ENCODE measurements around the gene MNAT1.
A peak's percentile ranks its signal among the peaks of the same experiment; 100 is the strongest.

Gene MNAT1

DNA sequence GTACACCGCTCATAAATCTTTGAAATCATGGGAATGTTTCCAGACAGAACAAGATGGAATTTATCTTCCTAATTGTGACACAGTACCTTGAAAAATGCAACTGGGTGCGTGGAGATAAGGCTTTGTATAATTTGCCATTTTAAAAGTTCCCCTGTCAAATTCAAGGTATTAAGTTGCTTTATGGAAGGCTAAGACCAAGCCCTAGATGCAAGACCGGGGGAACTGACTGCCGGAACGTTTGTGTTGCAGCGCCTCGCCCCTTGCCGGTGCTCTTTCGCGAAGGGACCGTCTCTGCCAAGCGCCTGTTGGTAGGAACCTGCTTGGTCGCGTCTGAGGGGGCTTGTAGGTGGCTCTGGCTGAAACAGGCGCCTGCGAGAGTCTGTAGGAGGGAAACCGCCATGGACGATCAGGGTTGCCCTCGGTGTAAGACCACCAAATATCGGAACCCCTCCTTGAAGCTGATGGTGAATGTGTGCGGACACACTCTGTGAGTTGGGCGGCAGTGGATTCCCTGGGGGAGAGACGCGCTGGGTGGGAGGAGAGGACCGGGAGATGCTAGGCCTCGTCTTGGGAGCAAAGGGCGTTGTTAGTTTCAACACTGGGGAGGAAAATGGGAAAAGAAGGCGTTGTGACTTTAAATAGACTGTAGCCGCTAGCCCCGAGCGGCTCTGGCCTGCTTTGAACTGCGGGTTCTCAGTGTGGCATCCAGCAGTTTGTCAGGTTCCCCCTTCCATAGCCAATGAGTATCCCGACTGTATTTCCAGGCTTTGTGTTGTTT, at the start of gene MNAT1:
Gene MNAT1 (plus strand): TSS at position 297 of the 778 bp plus-strand sequence. CDS start 102 bp downstream, at position 399.
- TF ChIP-seq, protein P1, sequence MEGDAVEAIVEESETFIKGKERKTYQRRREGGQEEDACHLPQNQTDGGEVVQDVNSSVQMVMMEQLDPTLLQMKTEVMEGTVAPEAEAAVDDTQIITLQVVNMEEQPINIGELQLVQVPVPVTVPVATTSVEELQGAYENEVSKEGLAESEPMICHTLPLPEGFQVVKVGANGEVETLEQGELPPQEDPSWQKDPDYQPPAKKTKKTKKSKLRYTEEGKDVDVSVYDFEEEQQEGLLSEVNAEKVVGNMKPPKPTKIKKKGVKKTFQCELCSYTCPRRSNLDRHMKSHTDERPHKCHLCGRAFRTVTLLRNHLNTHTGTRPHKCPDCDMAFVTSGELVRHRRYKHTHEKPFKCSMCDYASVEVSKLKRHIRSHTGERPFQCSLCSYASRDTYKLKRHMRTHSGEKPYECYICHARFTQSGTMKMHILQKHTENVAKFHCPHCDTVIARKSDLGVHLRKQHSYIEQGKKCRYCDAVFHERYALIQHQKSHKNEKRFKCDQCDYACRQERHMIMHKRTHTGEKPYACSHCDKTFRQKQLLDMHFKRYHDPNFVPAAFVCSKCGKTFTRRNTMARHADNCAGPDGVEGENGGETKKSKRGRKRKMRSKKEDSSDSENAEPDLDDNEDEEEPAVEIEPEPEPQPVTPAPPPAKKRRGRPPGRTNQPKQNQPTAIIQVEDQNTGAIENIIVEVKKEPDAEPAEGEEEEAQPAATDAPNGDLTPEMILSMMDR (IDR thresholded peaks at IDR 0.05; ENCODE audit: extremely low read depth, insufficient read depth, missing control alignments), result no peak
- in situ Hi-C loops (cut with MboI; ENCODE audit: low pct_unique_long_range_greater_than_20kb, low sequenced_read_pairs, unreplicated experiment), result no loop called here
- DNase-seq (ENCODE audit: low spot score), result peak; percentile 59

DNA sequence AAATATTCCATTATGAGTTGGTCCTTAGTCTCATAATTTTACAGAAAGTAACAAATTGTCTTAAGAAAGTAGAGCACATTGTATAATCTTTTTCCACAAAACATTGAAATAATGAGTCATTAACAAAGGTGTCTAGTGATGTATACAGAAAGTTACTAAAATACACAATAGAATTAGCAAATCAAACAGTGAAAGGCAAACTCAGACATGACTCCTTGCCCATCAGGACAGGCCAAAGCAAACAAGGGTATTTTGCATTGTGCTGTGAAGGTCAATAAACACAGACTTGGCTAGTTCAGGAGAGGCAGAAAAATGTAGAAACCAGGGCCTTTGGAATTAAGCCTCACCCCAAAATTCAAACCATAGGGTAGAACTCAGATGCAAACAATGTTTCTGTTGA, 47.7 kb upstream of the MNAT1 start:
- DNase-seq (ENCODE audit: low spot score), result no peak
- TF ChIP-seq, protein P1 (IDR thresholded peaks at IDR 0.05; ENCODE audit: extremely low read depth, insufficient read depth, missing control alignments), result no peak
- in situ Hi-C loops (cut with MboI; ENCODE audit: low pct_unique_long_range_greater_than_20kb, low sequenced_read_pairs, unreplicated experiment), result no loop called here

DNA sequence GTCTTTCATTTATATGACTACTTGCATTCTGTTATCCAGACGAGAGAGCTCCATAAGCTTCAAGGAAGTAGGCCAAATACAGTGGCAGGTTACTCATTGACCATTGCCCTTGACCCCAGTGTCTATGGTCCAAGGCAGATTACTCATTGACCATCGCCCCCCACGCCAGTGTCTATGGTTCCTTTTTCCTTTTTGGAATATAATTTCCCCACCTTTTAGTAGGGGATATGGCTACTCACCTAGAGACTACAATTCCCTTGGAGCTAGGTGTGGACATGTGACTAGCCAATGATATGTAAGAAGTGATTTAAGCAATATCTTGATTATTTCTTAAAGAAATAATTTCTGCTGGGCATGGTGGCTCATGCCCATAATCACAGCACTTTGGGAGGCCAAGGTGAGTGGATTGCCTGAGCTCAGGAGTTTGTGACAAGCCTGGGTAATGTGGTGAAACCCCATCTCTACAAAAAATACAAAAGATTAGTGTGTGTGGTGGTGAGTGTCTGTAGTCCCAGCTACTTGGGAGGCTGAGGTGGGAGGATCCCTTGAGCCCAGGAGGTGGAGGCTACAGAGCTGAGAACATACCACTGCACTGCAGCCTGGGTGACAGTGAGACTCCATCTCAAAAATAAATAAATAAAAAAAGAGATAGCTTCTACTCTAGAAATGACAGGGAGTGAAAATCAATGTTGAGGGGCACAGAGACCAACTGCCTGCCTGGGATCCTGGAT, 43.0 kb upstream of the MNAT1 start:
- DNase-seq (ENCODE audit: low spot score), result no peak
- TF ChIP-seq, protein P1 (IDR thresholded peaks at IDR 0.05; ENCODE audit: extremely low read depth, insufficient read depth, missing control alignments), result no peak
- in situ Hi-C loops (cut with MboI; ENCODE audit: low pct_unique_long_range_greater_than_20kb, low sequenced_read_pairs, unreplicated experiment), result no loop called here

DNA sequence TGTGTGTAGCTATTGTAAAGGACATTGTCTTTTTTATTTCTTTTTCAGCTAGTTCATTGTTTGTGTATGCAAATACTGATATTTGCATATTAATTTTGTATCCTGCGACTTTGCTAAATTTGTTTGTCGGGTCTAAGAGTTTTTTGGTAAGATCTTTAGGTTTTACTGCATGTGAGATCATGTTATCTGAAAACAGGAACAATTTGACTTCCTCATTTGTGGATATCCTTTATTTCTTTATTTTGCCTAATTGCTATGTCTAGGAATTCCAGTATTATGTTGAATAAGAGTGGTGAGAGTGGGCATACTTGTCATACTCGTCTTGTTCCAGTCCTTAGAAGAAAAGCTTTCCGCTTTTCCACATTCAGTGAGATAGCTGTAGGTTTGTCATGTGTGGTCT, 39.2 kb upstream of the MNAT1 start:
- no peak for DNase-seq (ENCODE audit: low spot score)
- in situ Hi-C loops (cut with MboI; ENCODE audit: low pct_unique_long_range_greater_than_20kb, low sequenced_read_pairs, unreplicated experiment), result no loop called here

DNA sequence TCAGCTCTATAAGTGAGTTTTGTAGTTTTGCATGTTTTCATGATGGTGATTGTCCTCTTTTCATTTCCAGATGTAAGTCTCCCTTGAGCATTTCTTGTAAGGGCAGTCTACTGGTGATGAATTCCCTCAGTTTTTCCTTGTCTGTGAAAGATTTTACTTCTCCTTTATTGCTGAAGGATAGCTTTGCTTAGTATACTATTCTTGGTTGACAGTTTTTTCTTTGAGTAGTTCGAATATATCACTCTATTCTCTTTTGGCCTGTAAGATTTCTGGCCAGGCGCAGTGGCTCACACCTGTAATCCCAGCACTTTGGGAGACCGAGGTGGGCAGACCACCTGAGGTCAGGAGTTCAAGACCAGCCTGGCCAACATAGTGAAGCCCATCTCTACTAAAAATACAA, 34.0 kb upstream of the MNAT1 start:
- in situ Hi-C loops (cut with MboI; ENCODE audit: low pct_unique_long_range_greater_than_20kb, low sequenced_read_pairs, unreplicated experiment), result no loop called here
- DNase-seq (ENCODE audit: low spot score), result no peak
- TF ChIP-seq, protein P1 (IDR thresholded peaks at IDR 0.05; ENCODE audit: extremely low read depth, insufficient read depth, missing control alignments), result no peak

More for the DNA sequence above, 39.2 kb upstream of the MNAT1 start:
- TF ChIP-seq, protein P1 (IDR thresholded peaks at IDR 0.05; ENCODE audit: extremely low read depth, insufficient read depth, missing control alignments), result no peak

DNA sequence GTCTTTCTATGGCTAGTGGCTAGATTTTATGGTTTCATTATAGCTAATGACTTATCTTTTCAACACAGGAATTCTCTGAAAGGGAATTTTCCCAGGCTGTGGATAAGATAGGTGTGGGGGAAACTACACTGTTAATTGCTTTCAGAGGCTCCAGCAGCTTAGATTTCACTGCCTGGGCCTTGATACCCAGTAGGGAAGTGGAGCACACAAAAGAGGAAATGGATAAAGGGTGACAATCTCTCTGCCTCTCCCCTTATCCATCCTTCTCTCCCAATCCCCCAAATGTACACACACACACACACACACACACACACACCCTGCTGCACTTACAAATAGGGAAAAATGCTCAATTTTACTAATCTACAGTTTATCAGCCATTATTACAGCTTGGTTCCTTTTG, 29.5 kb upstream of the MNAT1 start:
- in situ Hi-C loops (cut with MboI; ENCODE audit: low pct_unique_long_range_greater_than_20kb, low sequenced_read_pairs, unreplicated experiment), result no loop called here
- DNase-seq (ENCODE audit: low spot score), result no peak
- TF ChIP-seq, protein P1 (IDR thresholded peaks at IDR 0.05; ENCODE audit: extremely low read depth, insufficient read depth, missing control alignments), result no peak
